Measurements from ENCODE around the gene DFFA. TPM values are rescaled to one million over a fixed set of nuclear protein-coding genes. Genes with fewer than 3 reads are reported as not detected.

DFFA gene
- polyA plus RNA-seq, 1 of the 3 experiments (the other 2 are of a cell fraction) = 42.3 TPM

GRCh38 chr1:10507111-10507879 lies 35.0 kb upstream of the DFFA start (continued):
- TF ChIP-seq SMC3 (IDR thresholded peaks at IDR 0.05; ENCODE audit: low read depth, low read length) (peak; percentile 79), FOXM1 (IDR thresholded peaks at IDR 0.05; ENCODE audit: low read depth) (no peak), FOXJ3 (CRISPR knock-in tag; IDR thresholded peaks at IDR 0.05) (no peak), RAD21 (IDR thresholded peaks at IDR 0.05; ENCODE audit: low read length) (peak; percentile 90), NFIC (IDR thresholded peaks at IDR 0.05; ENCODE audit: borderline replicate concordance) (no peak), USF2 (IDR thresholded peaks at IDR 0.05; ENCODE audit: borderline replicate concordance, low read depth, low read length) (no peak), EP300 (IDR thresholded peaks at IDR 0.05; ENCODE audit: borderline replicate concordance in 1 of 2, low read depth in 1 of 2, low read length in 1 of 2) (no peak), CHD2 (IDR thresholded peaks at IDR 0.05; ENCODE audit: low read length, partially characterized antibody) (peak; percentile 29)
- TF ChIP-seq, protein P1, sequence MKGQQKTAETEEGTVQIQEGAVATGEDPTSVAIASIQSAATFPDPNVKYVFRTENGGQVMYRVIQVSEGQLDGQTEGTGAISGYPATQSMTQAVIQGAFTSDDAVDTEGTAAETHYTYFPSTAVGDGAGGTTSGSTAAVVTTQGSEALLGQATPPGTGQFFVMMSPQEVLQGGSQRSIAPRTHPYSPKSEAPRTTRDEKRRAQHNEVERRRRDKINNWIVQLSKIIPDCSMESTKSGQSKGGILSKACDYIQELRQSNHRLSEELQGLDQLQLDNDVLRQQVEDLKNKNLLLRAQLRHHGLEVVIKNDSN (IDR thresholded peaks at IDR 0.05; ENCODE audit: borderline replicate concordance, low read depth) = no peak

- no peak overlapping the region for H3K9ac ChIP-seq
- DNase-seq = no peak
- H3K36me3 ChIP-seq (replicated peaks in 1 of 2; ENCODE audit: control insufficient read depth in 1 of 2, insufficient read depth in 2 of 2, low read length in 1 of 2) = no peaks in the 10 kb centered on the region
- H4K20me1 ChIP-seq (ENCODE audit: insufficient read depth) = peaks cover 3% of the 10 kb centered on the region; the same call in 1 of the 2 replicates
- H3K4me1 ChIP-seq (ENCODE audit: control insufficient read depth in 1 of 2, insufficient read depth in 2 of 2, low read depth in 1 of 2, low read length in 1 of 2) = peaks cover 27 to 33% of the 10 kb centered on the region in 2 experiments
- no peaks in the 10 kb centered on the region for H3K9me3 ChIP-seq
- no peaks in the 10 kb centered on the region for H3K9me2 ChIP-seq
- H3K79me2 ChIP-seq (ENCODE audit: insufficient read depth) = peaks cover 64% of the 10 kb centered on the region
- 82% methylated on average over 4 of the region's 4 CpGs for WGBS (ENCODE audit: low lambda C conversion rate)
- no peak overlapping the region for H3K4me2 ChIP-seq
- H3K27ac ChIP-seq (ENCODE audit: low read depth in 2 of 2, low read length in 1 of 2) = no peak overlapping the region
- ChIA-PET POLR2A (no interaction called here), CTCF (interaction anchor here (0.6 to 8.0 kb wide), 51 partner anchors 10 to 531 kb away, joined by 3 to 157 read pairs (median 5); partner anchors contain the start of gene CENPS)
- no peak overlapping the region for H2AFZ ChIP-seq (ENCODE audit: low read depth)
- TF ChIP-seq RXRA (IDR thresholded peaks at IDR 0.05; ENCODE audit: borderline replicate concordance, low read depth) (no peak), MEF2A (IDR thresholded peaks at IDR 0.05; ENCODE audit: borderline replicate concordance, low read depth) (no peak), RFX5 (IDR thresholded peaks at IDR 0.05; ENCODE audit: low read length) (no peak), CTCF (IDR thresholded peaks at IDR 0.05) (no peak), SIN3A (IDR thresholded peaks at IDR 0.05; ENCODE audit: borderline replicate concordance, low read depth, low read length) (no peak), IRF3 (IDR thresholded peaks at IDR 0.05; ENCODE audit: low read depth, low read length) (no peak), EP300 (IDR thresholded peaks at IDR 0.05; ENCODE audit: borderline replicate concordance in 1 of 2, low read depth in 1 of 2, low read length in 1 of 2) (no peak), USF2 (IDR thresholded peaks at IDR 0.05; ENCODE audit: borderline replicate concordance, low read depth, low read length) (no peak), TCF12 (IDR thresholded peaks at IDR 0.05) (no peak), NFIC (IDR thresholded peaks at IDR 0.05; ENCODE audit: borderline replicate concordance) (no peak), POLR2AphosphoS5 (IDR thresholded peaks at IDR 0.05; ENCODE audit: low read depth, low read length) (no peak), MAX (IDR thresholded peaks at IDR 0.05; ENCODE audit: low read depth) (no peak), FOSL2 (IDR thresholded peaks at IDR 0.05; ENCODE audit: borderline replicate concordance, low read depth) (no peak), CHD2 (IDR thresholded peaks at IDR 0.05; ENCODE audit: low read length, partially characterized antibody) (no peak), JUND (IDR thresholded peaks at IDR 0.05) (no peak)
- TF ChIP-seq, protein P2, sequence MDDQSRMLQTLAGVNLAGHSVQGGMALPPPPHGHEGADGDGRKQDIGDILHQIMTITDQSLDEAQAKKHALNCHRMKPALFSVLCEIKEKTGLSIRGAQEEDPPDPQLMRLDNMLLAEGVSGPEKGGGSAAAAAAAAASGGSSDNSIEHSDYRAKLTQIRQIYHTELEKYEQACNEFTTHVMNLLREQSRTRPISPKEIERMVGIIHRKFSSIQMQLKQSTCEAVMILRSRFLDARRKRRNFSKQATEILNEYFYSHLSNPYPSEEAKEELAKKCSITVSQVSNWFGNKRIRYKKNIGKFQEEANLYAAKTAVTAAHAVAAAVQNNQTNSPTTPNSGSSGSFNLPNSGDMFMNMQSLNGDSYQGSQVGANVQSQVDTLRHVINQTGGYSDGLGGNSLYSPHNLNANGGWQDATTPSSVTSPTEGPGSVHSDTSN (IDR thresholded peaks at IDR 0.05) = no peak
- no peak overlapping the region for H3K4me3 ChIP-seq (ENCODE audit: low read depth in 2 of 2, low read length in 1 of 2)
- H3F3A ChIP-seq (replicated peaks; ENCODE audit: insufficient read depth) = peaks cover 24% of the 10 kb centered on the region
- H3K27me3 ChIP-seq (ENCODE audit: insufficient read depth) = no peaks in the 10 kb centered on the region
These were observed 34.3 kb upstream of the DFFA start for GRCh38 chr1:10506677-10507047.

Data from SK-N-SH (cell line).